GM12865 (cell line): ENCODE data around the gene NARF.
A peak's percentile ranks its signal among the peaks of the same experiment; 100 is the strongest.

ENCODE experiments used
- DNase-seq: peaks from one replicate; pipeline ENCODE4 v3.0.0; 2010; ENCODE audit warnings: low read depth
- H3K4me3 ChIP-seq: 2 replicates; pipeline ENCODE4 v1.5.1; 2011; ENCODE audit warnings: mild to moderate bottlenecking, low read depth, low read length, control low read depth
- TF ChIP-seq, protein P1 (sequence below): IDR thresholded peaks from 2 replicates; pipeline ENCODE4 v1.5.1; 2011; ENCODE audit warnings: low read length, control low read depth, low read depth, inconsistent platforms; ENCODE audit not compliant: insufficient read depth; ENCODE audit errors: missing control alignments

Gene NARF

DNA sequence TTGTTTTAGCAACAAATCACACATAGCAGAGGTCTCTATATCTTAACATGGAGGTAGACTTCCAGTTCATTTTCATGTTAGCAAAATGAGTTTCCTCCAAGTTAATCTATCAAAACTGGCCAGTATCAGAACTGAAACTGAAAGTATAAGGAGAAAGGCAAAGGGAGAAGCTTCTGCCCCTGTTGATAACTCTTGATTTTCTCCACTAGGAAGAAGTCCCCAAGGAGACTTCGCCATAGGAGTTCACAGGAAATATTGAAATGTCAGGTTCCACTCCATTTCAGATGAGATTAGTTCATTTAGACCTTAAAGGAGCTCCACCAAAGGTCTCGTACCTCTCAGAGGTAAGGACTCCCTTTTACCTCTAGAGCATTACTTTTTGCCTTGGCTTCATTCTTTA lies 39.0 kb upstream of the NARF start:
- TF ChIP-seq, protein P1, sequence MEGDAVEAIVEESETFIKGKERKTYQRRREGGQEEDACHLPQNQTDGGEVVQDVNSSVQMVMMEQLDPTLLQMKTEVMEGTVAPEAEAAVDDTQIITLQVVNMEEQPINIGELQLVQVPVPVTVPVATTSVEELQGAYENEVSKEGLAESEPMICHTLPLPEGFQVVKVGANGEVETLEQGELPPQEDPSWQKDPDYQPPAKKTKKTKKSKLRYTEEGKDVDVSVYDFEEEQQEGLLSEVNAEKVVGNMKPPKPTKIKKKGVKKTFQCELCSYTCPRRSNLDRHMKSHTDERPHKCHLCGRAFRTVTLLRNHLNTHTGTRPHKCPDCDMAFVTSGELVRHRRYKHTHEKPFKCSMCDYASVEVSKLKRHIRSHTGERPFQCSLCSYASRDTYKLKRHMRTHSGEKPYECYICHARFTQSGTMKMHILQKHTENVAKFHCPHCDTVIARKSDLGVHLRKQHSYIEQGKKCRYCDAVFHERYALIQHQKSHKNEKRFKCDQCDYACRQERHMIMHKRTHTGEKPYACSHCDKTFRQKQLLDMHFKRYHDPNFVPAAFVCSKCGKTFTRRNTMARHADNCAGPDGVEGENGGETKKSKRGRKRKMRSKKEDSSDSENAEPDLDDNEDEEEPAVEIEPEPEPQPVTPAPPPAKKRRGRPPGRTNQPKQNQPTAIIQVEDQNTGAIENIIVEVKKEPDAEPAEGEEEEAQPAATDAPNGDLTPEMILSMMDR, result no peak
- DNase-seq, result no peak
- H3K4me3 ChIP-seq, result peak overlapping the region; percentile 61

DNA sequence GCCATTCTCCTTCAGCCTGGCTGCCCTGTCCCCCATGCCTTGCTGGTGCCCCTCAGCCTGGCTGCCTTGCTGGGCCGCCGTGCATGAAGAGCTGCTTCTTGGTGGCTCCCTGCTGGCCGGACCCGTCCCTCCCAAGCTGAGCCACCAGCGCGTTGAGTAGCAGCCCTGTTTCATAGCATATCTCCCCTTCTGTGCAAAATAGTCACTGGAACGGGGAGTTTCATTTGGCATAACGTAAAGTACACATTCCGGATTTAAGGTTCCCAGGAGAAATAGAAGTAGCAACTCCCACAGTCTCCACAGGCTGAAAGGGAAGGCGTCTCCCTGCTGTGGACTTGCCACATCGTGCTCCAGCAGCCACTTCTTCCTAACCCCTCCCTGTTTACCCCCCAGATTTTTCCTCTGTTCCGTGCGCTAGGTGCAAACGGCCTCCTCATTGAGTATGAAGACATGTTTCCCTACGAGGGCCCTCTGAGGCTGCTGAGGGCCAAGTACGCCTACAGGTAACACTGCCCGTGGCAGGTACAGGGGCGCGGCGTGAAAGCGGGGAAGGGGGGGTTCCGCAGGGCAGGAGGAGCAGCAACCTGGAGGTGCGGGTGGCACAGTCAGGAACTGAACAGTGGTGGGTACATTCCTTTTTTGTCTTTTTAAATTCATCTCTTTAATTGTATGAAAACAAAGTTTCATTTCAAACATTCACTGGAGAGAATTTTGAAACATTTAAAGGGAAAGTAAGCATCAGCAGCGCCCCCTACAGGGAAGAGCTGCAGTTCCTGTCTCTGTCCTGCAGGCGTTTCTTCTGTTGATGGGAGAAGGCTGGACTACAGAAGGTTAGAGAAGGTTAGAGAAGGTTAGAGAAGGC lies 34.3 kb upstream of the NARF start:
- TF ChIP-seq, protein P1, result peak; percentile 69
- no peak overlapping the region for H3K4me3 ChIP-seq
- DNase-seq, result peak; percentile 74

GRCh38 chr17:82424863-82425159 lies 33.7 kb upstream of the NARF start:
- DNase-seq, result no peak
- no peak overlapping the region for H3K4me3 ChIP-seq
- TF ChIP-seq, protein P1, result no peak

DNA sequence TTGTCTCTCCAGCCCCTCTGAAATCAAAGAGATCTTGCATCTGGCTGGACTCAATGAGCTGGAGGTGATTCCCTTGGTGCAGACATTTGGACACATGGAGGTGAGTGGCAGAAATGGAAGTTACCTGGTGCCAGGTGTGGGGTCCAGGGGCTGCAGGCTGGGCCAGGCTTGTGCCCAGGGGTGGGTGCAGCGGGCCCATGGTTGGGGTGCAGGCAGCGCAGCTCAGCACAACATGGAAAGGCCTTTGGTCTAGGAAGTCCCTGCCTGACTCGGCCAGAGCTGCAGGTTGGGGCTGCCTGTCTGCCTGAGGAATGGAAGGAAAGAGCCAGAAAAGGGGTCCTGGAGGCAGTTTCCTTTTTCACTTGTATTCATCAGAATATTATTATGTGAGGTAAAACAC lies 30.0 kb upstream of the NARF start:
- TF ChIP-seq, protein P1, result no peak
- no peak overlapping the region for H3K4me3 ChIP-seq
- no peak for DNase-seq

DNA sequence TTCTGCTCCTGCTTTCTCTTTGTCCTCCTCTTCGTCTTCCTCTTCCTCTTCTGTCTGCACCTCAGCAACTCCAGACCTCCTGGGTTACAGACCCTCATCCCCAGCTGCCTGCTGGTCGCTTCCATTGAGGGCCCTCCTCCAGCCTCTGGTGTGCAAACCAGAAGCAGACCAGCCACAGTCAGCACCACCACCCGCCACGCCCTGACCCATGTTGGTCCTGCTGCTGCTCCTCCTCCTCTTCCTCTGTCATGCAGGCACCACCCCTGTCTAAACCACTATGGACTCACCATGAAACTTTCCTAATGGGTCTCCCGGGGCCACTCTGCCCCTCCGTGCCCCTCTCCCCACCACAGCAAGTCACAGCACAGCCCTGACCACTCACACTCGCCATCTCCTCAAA lies 28.7 kb upstream of the NARF start:
- no peak for DNase-seq
- no peak overlapping the region for H3K4me3 ChIP-seq
- TF ChIP-seq, protein P1, result no peak

- TF ChIP-seq, protein P1, result no peak
- H3K4me3 ChIP-seq, result no peak overlapping the region
Measured at GRCh38 chr17:82432017-82432416, 26.5 kb upstream of the NARF start.

More at GRCh38 chr17:82432017-82432416, 26.5 kb upstream of the NARF start:
- DNase-seq, result no peak
